Activated T-cell treated with anti-CD3 and anti-CD28 coated beads for 48 hours (primary cell): ENCODE results near the gene ALCAM.

Experiments used
- DNase-seq: peaks from one replicate; pipeline ENCODE4 v3.0.0-alpha.2; 2020; ENCODE audit warnings: low read depth

ALCAM gene

DNA sequence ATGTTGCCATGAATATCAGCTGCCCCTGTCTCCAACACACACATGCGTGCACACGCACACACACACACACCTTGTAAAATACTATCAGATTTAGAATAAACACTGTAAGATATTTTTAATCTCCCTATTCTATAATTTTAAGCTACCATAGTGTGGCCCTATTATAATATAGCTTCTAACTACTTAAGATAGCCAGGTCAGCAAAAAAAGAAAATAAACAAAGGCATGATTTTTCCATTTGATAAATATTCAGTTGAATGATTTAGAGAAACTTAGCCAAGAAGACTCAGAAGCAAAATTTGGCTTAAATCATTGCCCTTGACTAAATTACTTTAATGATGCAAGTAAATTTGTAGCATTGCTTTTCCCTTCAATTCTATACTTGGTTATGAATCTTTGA lies 162.2 kb downstream of the ALCAM start:
- no peak for DNase-seq

DNA sequence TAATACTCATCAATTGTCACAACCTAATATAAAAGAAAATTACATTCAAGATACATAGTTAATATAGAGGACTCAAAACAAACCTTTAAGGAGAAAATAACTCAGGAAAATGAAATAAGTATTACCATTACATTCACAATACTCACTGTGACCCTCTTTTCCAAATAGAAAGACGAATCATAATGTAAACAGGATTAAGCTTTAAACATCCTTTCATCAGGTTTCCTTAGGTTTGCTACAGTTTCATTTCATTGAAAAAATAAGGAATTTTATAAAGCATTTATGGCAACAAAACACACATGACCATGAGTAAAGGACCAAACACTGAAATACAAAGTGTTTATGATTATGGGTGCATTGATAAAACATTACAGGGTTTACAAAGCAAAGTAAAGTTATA lies 162.7 kb downstream of the ALCAM start:
- no peak for DNase-seq

DNA sequence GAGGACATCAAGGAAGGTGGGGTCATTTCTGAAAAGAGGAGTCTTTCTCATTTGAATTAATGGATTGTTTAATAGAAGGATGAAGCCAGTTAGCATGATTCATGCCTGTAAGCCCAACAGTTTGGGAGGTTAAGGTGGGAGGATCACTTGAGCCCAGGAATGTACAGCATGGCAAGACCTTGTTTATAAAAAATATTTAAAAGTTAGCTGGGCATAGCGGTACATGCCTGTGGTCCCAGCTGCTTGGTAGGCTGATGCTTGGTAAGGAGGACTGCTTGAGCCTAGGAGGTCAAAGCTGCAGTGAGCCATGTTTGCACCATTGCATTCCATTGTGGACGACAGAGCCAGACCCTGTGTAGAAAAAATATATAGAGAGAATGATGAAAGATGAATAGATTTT lies 165.5 kb downstream of the ALCAM start:
- no peak for DNase-seq

DNA sequence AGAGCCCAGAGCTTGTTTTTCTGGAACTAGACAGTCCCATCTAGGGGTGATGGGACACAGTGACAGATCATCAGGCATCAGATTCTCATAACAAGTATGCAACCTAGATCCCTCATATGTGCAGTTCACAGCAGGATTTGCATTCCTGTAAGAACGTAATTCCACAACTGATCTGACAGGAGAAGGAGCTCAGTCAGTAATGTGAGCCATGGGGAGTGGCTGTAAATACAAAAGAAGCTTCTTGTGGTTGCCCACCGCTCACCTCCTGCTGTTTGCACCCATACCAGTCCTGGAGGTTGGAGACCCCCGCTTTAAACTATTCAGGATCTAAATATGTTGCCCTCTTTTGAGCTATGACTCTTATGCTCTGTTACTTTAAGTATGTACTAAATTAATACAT lies 167.3 kb downstream of the ALCAM start:
- no peak for DNase-seq

DNA sequence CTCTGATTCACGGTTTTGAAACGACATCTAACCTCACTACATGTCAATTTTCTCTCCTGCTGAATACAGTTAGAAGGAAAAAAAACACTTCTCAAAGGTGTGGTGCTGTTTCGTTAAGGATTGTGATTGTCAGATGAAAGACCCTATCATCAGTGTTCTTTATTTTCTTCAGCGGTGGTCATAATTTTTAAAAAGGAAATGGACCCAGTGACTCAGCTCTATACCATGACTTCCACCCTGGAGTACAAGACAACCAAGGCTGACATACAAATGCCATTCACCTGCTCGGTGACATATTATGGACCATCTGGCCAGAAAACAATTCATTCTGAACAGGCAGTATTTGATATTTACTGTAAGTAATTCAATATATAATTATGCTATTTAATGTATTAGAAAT lies 167.8 kb downstream of the ALCAM start:
- DNase-seq: no peak

DNA sequence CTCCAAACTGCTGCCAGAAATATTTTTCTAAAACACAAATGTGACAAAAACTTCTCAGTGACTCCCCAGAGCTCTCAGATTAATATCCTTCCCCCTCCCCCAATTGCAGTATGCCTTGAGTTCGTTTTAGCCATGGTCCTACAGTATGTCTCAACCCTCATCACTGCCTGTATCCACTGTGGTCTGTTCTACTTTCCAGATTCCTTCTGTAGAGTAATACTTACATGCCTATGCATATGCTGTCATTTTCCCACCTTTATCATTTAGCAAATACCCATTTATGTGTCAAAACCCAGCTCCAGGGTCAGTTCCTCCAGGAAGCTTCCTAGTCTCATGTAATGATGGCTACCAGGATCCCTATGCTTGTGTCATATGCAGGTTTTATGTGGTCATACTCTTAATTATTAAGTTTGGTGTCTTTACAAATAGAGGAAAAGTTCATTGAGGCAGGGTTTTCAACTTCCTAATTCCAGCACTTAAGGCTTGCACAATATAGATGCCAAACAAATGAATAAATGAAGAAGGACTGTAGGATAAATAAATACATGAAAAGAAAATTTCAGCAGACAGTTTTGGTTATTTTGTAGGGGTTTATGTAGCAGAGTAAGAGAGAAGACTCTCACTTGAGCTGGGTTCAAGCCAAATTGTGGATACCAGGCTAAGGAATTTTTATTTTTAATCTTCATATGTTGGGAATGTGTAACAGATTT lies 170.8 kb downstream of the ALCAM start:
- DNase-seq: no peak

DNA sequence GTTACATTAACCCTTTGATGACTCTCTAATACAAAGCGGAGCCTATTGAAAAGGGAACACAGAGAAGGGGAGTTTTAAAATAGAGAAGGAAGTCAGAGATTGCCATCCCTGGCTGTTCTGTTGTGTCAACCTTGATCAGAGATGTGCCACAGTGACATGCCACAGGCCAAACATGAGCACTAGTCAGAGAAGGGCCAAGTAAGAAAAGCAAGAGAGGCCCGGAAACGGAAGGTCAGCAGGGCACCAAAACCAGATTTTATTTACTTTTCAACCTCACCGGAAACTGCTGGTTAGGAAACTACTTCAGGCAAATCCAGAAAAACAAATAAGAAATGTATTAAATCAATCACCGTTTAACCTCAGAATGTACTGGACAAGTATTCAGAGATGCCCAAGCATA lies 171.8 kb downstream of the ALCAM start:
- no peak for DNase-seq

DNA sequence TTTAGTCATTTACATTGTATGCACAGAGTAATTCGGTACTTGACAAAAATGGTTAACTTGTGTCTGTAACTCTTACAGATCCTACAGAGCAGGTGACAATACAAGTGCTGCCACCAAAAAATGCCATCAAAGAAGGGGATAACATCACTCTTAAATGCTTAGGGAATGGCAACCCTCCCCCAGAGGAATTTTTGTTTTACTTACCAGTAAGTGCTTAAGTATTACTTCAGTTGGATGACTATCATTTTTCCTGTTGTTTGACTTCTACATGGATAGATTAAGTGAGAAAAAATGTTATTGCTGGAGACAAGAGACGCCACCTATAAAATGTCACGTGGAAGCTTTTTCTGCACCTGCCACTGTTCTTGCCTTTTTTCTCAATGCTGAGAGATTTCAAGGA lies 173.2 kb downstream of the ALCAM start:
- DNase-seq: no peak

DNA sequence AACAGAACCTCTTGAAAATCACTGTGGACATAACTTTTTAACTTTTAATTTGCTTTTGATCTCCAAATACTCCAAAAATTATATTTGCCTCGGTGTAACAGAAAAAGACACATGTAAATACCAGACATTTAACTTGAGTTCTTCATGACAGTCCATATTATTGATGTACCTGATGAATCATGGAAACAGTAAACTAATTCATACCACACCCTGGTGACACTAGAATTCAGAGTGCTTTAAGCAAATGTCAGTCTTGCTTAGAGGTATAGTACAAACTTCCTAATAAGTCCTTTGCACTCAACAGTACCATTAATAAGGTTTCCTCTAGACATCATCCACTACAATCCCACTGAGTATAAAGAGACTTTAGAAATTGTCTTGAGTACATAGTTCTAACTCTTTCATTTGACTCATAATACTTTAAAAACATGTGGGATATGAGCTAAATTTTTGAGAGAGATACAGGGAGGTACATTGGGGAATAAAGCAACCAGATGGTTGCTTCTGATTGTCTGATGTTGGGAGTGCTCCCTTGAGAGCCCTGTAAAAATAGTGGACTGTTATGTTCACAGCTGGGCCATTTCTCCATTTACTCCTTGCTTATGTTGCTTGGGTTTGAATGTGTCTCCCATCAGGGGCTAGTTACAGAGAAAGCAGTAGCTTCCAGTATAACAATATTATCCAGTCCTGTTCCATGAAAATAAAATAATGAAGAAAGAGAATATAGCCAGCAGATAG lies 175.7 kb downstream of the ALCAM start:
- no peak for DNase-seq

DNA sequence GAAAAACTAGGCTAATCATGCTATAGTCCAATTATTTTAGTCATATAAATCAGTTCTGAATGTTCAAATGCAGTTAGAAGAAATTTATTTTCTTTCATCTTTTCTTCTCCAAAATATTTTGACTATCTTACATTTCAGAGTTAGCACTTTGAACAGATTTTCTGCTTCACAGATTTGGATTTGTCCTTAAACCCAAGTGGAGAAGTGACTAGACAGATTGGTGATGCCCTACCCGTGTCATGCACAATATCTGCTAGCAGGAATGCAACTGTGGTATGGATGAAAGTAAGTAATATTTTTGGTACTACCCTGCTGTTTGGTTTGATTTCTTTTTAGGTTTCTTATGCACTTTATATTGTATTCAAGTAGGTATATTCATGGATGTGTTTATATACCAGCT lies 178.3 kb downstream of the ALCAM start:
- no peak for DNase-seq

DNA sequence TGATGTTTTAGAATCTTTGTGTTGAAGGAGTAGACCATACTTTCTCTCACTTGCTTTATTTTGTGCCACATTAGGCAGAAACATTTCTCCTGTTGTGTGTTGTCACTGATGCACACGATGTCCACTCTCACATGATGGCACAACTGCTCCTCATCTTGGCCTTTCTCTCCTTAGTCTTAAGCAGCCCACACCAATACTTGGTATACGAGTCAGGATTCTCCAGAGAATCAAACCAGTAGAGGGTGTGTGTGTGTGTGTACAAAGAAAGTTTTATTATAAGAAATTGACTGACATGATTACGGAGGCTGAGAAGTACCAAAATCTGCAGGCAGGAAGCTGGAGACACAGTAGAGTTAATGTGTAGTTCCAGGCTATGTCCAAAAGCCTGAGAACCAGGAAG lies 187.1 kb downstream of the ALCAM start:
- DNase-seq: no peak

DNA sequence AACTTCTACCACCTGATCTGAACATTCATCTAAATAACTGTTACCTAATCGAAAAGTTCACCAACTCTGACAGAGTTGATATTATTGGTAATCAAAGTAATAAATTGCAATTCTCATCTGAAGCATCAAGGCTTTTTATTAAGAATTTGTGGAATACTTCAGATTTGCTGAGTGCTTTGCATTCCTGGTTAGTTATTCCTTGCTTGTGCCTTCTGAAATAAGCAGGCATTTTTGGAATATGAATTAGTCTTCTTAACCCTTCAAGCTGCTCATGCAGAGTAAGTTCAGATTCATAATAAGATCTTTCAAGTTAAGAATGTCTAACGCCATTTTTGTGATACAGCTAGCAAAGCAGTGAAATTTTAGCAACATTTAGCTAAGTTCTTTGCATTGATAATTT lies 188.5 kb downstream of the ALCAM start:
- no peak for DNase-seq

DNA sequence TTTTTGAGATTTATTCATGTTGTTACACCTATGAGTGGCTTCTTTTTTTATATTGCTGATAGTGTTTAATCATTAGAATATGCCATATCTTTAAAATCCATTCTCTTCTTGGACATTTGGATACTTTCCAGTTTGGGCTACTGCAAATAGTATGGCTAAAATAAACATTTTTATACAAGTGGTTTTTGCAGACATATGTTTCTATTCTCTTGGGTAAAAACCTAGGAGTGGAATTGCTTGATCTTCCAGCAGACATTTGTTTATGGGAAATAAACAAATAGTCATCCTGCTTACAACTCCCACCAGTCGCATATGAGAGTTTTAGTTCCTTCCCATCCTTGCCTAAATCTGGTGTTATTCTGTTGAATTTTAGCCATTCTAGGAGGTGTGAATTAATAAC lies 193.1 kb downstream of the ALCAM start:
- DNase-seq: no peak

DNA sequence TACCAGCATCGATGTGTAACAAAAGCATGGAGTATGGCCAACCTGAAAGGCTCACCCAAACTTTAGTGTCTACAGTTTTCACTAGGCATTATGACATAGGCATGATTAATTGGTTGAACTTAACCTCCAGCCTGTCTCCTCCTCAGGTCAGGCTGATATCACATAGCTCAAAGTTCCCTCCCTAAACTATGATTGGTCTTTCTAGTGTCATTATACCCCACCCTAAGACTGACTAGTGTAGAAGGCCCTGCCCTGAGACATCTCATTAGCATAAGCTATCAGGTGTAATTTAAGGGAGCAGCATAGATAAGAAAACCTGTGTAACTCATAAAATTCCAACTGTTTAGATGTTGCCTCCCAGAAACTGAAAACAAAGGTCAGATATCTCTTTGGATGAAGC lies 195.2 kb downstream of the ALCAM start:
- DNase-seq: no peak

DNA sequence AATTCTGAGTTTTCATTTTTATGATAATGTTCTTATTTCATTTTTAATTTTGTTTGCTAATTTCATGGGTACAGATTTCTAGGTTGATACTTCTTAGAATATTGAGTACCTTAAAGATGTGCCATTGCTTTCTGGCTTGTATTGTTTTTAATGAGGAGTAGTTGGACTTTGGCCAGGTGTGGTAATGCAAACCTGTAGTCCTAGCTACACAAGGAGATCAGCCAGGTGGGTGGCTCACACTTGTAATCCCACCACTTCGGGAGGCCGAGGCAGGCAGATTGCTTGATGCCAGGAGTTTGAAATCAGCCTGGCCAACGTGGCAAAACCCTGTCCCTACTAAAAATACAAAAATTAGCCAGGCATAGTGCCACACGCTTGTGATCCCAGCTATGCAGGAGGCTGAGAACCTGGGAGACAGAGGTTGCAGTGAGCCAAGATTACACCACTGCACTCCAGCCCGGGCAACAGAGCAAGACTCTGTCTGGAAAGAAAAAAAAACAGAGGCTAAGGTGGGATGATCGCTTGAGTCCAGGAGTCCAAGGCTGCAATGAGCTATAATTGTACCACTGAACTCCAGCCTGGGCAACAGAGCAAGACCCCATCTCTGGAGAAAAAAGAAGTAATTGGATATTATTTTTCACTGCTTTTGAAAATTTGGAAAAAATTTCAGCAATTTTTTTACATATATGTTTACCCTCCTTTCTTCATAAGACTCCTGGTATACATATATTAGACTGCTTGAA lies 198.0 kb downstream of the ALCAM start:
- DNase-seq: no peak

DNA sequence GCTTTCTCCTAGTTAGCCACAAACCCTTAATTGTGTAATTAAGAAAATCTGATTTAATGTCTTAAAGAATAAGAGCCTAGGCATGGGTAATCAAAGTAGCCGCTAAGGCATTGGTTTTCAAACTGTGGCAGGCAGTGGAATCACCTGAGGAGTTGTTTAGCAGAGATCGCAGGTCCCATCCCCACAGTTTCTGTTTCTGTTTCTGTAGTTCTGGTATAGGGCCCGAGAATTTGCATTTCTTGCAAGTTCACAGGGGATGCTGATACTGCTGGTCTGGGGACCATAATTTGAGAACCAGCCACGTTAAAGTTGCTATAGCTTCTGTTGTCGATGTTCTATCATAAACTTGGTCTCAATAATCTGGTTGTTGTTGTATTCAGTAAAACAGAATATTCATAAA lies 204.3 kb downstream of the ALCAM start:
- no peak for DNase-seq

DNA sequence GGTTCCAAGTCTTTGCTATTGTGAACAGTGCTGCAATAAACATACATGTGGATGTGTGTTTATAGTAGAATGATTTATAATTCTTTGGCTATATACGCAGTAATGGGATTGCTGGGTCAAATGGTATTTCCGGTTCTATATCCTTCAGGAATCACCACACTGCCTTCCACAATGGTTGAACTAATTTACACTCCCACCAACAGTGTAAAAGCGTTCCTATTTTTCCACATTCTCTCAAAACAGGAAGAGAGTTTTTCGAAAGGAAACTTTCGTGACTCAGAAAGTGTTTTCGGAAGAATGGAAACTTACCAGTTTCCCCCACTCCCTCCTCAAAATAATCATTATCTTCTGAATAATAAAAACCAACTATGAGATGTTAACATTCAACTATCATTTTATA lies 205.8 kb downstream of the ALCAM start:
- no peak for DNase-seq

DNA sequence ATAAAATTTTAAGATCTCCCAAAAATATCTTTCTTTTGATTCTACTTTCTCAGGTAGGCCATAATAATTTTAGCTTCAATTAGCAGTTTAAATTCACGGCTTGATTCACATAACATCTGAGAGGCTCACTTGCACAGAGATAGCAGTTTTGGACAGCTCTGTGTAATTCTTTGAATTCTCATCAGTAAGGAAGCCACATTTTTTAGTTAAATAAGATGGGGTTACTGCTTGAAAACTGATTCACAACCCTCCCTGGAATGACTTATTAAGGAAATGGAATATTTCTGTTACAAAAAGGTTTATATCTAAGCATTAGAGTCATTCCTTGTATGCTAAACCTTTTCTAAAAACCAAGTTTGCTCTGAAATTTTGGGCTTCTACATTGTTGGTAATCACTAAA lies 212.7 kb downstream of the ALCAM start:
- no peak for DNase-seq

DNA sequence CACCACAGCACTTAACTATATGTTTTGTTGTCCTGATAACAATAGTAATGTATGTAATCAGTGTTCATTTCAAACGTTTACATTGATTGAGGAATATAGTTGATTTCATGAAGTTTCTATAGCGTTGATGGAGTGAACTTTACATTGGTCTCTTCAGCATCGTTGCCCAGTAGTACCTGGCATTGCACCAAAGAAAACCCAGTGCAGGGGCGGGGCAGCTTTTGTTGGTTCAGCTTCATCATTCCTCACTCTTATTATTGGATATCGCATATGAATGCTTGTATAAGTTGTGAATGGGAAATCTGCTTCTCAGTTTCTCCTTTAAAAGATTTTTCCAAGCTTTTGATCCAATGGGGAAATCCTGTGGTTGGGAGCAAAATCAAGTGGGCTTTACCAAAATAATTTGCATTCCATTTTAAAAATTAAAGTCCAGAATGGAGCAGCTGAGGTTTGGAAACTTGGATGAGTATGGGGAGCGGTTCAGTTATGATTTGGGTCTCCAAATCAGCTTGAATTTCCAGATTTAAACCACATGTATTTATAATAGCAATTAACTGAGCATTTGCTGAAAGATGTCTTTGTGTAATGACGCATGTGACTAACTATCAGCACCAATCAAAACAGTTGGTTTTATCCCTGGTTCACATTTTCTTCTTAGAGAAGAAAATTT lies 213.7 kb downstream of the ALCAM start:
- DNase-seq: no peak

DNA sequence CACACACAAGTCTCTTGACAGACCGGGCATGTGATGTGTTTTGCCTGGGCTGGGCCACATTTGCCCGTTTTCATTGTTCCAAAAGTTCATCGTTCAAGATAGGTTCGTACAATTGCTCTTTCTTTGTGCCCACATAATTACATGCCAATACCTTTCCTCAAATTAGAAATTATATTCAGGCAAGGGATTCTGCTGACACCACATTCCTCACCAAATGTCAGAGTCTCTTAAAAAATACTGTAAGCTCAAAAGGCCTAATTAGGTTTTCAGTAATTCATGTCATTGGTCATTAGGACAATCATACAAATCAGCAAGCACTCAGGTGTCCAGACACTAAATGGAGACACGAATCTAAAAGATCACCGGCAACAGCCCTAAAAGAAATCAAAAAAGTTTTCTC lies 215.3 kb downstream of the ALCAM start:
- no peak for DNase-seq

DNA sequence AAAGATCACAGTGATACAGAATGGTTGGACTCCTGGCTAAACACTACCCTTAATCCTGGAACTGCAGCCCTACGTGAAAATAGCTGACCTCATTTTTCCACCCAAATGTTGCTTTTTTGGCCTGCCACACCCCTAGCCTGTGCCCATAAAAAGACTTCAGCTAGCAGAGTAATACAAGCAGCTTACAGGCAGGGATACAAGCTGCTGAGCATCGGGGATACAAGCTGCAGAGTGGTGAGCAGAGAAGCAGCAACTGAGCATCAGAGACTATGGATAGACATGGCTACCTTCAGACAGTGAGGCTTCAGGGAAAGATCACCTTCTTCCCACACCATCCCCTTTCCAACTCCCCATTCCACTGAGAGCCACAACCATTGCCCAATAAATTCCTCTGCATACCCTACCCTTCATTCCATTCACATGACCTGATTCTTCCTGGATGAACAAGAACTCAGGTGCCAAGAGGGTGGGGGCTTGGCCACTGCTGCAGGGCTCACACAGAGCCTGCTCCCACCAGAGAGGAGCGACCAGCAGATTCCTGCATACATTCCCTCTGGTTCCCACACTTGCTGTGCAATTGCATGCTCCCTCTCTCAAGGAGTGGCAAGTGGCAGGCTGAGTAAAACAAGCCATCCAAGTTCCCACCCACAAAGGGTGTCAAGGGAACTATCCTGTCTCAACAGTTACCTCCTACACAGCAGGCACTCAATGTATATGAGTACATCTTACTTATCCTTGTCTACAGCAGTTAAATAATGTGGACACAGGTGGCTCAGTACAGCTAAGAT lies 217.5 kb downstream of the ALCAM start:
- no peak for DNase-seq

DNA sequence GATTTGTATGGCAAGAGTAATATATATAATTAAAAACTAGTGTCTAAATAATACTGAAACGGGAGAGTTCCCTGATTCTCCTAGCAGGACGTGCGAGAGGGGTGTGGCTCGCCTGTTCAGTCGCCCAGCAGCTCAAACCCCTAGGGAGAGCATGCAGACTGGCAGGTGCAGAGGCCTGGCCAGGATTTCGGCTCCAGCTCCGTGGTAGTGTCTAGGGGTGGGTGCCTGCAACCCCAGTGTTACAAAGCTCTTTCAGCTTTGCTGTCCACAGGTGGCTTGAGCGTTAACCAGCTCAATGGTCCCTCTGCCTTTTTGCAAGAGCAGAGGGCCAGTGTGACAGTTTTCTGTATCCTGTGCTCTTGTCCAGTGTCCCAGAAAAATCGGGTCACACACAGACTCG lies 226.6 kb downstream of the ALCAM start:
- no peak for DNase-seq
